Dendritic cell treated with granulocyte-macrophage colony-stimulating factor and Interleukin-4, amounts not matched to agents 40 ng/mL and 50 ng/mL, for 4 days (primary cell): Measurements from ENCODE around the gene MRPS2.
A peak's percentile ranks its signal among the peaks of the same experiment; 100 is the strongest.

Source experiments
- H3K27ac Mint-ChIP-seq: one replicate; pipeline ENCODE4 v1.8.0; 2022; ENCODE audit warnings: mild to moderate bottlenecking, mixed read lengths
- H3K27me3 Mint-ChIP-seq: one replicate; pipeline ENCODE4 v1.8.0; 2022; ENCODE audit warnings: mild to moderate bottlenecking, mixed read lengths
- H3K36me3 Mint-ChIP-seq: one replicate; pipeline ENCODE4 v1.8.0; 2022; ENCODE audit warnings: low read depth, mixed read lengths
- H3K4me1 Mint-ChIP-seq: one replicate; pipeline ENCODE4 v1.8.0; 2022; ENCODE audit warnings: low read depth, mixed read lengths
- H3K4me3 Mint-ChIP-seq: one replicate; pipeline ENCODE4 v1.8.0; 2022; ENCODE audit warnings: mild to moderate bottlenecking, moderate library complexity, mixed read lengths
- H3K9me3 Mint-ChIP-seq: one replicate; pipeline ENCODE4 v1.8.0; 2022; ENCODE audit warnings: mixed read lengths
- intact Hi-C: fragments of 100-400 bp; cut with micrococcal nuclease; formaldehyde crosslinking; loops from one replicate; pipeline ENCODE4 v1.15.0; 2022

The MRPS2 gene

DNA sequence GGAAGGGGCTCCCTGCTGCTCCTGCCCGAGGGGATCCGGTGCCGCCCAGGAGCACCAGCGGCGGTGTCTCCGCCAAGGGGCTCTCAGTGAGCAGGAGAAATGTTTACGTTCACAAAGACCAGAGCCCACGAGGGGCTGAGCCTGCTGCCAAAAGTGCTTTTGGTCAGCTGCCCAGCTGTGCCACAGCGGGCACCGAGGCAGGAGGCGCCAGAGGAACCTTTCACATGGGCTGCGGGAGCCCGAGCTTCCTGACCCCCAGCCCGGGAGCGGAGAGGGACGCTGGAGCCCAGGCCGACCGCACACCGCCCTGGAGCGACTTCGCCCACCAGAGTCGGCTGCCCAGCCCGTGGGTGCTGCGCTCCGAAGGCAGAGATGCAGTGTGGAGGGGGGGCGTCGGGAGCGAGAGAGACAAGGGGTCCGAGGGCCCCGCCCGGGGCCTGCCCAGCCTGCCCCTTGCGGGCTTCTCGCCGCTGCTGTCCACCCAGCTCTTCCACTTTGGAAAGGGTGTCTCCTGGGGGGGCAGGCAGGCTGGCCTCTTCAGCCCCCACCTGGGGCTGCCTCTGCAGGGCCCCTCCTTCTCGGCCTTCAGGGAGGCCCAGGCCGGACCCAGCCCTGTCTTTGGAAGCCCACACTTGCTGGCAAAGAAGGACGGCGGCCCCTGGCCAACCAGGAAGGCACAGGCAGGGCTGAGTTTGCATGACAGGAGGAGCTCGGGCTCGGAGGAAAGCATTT, 13.0 kb upstream of the MRPS2 start:
- Mint-ChIP-seq H3K9me3 (no peaks in the 10 kb centered on the region), H3K27ac (no peak overlapping the region), H3K36me3 (peaks cover 78% of the 10 kb centered on the region), H3K4me3 (no peak overlapping the region), H3K4me1 (no peaks in the 10 kb centered on the region), H3K27me3 (no peaks in the 10 kb centered on the region)
- intact Hi-C loops: no loop called here

DNA sequence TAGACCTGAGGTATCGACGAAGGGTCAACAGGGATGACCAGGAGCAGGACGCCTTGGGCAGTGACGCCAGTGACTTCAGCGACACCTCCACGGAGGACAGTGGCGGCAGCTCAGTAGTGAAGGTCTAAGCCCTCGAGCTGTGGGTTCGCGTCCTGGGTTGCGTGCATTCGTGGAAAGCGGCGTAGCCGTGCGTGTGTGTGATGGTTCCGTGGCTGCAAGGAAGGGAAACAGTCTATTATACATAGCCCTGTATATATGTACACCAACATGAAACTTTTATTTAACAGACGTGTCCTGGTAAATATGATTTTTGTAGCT, 12.5 kb upstream of the MRPS2 start:
- Mint-ChIP-seq H3K27me3 (no peaks in the 10 kb centered on the region), H3K4me1 (no peaks in the 10 kb centered on the region)

DNA sequence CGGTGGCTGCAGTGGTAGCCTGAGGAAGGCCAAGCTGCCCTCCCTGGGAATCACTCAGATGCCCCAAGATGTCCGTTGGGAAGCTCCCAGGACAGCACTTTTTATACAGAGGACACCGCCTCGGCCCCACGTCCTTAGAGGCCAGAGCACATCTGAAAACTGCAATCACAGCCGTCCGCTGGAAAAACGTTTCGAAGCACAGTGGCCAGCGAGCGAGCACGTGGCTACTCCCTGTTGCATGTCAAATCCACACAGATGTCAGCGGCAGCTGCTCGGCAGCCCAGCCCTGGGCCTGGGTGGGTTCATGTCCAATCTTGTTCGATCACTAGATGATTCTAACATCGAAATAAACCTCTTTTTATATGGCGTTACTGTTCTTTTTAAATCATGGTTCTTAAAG, 12.0 kb upstream of the MRPS2 start:
- Mint-ChIP-seq H3K4me3 (no peak overlapping the region), H3K36me3 (peaks cover 70% of the 10 kb centered on the region), H3K4me1 (no peaks in the 10 kb centered on the region), H3K27me3 (no peaks in the 10 kb centered on the region), H3K9me3 (no peaks in the 10 kb centered on the region), H3K27ac (no peak overlapping the region)
- intact Hi-C loops: no loop called here

More for the DNA sequence above, 12.5 kb upstream of the MRPS2 start:
- Mint-ChIP-seq H3K4me3 (no peak overlapping the region), H3K27ac (no peak overlapping the region), H3K9me3 (no peaks in the 10 kb centered on the region), H3K36me3 (peaks cover 76% of the 10 kb centered on the region)
- intact Hi-C loops: no loop called here

DNA sequence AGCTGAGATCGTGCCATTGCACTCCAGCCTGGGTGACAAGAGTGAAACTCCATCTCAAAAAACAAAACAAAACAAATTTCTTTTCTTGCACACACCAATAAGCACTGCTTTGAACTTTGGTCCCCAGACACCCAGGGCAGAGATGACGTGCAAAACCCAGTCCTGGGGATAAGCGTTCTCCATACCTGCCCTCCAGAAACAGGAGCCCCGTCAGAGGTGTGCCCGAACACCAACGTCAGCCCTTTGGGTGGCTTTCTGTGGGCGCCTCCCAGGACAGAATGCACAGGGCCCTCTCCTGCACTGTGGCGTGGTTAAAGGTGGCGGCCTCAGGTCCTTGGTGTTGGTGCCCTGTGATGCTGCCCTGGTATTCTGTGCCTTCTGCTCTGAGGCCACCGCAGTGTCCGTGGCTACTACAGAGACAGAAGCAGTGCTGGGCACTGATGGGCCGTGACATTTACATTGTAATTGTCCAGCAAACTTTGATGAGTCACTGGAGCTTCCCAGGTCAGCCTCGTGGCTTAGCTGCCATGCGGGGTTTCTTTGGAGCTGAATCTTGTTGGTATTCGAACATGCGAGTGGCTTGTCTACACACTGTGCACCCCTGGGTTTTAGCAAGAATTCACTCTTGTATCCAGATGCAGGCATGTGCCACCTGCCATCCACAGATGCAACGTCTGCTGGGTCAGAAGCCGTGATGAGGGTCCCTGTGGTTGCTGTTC, 11.1 kb upstream of the MRPS2 start:
- H3K9me3 Mint-ChIP-seq: no peaks in the 10 kb centered on the region
- H3K27me3 Mint-ChIP-seq: no peaks in the 10 kb centered on the region
- no peak overlapping the region for H3K27ac Mint-ChIP-seq

DNA sequence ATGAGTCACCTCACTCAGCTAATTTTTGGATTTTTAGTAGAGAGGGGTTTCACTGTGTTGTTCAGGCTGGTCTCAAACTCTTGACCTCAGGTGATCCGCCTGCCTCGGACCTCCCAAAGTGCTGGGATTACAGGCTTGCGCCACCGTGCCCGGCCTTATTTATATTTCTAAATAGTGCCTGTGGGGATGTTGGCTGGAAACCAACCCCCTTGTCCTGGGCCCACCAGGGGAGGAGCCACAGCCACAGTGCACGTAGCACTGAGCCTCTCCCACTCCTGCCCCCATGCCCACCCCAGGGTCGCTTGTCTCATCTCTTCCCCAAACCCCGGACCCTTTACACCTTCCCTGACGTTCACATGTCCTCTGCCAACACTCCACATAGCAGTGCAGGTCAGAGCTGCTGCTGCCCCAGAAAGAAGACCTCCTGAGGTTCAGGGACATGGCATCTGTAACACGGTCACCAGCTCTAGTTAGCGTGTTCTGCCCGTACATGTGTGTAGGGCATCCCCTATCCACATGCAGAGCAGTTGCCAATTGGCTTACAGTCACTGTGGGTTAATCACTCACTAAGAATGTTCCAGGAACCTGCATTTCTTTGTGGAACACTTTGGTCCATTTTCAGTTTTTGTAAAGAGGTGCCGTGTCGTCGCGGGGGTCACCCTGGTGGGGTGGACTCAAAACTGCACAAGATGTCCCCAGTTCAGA, 10.2 kb upstream of the MRPS2 start:
- Mint-ChIP-seq H3K27ac (no peak overlapping the region), H3K27me3 (no peaks in the 10 kb centered on the region), H3K4me3 (no peak overlapping the region), H3K36me3 (peaks cover 52% of the 10 kb centered on the region), H3K9me3 (no peaks in the 10 kb centered on the region), H3K4me1 (no peaks in the 10 kb centered on the region)
- intact Hi-C loops: no loop called here

More for the DNA sequence above, 11.1 kb upstream of the MRPS2 start:
- no peaks in the 10 kb centered on the region for H3K4me1 Mint-ChIP-seq
- no peak overlapping the region for H3K4me3 Mint-ChIP-seq
- peaks cover 62% of the 10 kb centered on the region for H3K36me3 Mint-ChIP-seq
- intact Hi-C loops: no loop called here

DNA sequence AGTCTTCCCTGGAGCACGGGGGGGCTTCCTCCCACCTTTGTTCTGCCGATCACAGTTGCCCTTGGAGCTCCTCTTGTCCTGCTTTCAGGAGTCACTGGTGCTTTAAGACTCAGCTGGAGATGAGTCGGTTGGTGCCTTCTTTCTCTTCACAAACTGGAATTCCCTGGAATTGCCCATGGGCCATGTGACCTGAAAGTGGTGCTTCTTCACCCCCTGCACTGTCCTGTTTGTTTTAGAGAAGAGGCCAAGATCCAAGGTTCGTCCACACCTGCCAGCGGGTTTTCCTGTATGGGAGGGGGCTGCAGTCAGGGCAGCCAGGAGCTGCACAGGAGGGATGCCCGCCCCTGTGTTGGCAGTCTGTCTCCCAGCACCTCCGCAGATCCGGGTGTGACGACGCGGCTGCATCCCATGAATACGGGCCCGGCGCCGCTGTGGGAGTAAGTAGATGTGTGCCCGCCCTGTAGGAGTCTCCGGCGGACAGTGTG, 9.5 kb upstream of the MRPS2 start:
- no peaks in the 10 kb centered on the region for H3K4me1 Mint-ChIP-seq
- H3K27me3 Mint-ChIP-seq: no peaks in the 10 kb centered on the region
- intact Hi-C loops: no loop called here
- H3K4me3 Mint-ChIP-seq: no peak overlapping the region
- H3K27ac Mint-ChIP-seq: no peak overlapping the region
- no peaks in the 10 kb centered on the region for H3K9me3 Mint-ChIP-seq
- H3K36me3 Mint-ChIP-seq: peaks cover 45% of the 10 kb centered on the region

DNA sequence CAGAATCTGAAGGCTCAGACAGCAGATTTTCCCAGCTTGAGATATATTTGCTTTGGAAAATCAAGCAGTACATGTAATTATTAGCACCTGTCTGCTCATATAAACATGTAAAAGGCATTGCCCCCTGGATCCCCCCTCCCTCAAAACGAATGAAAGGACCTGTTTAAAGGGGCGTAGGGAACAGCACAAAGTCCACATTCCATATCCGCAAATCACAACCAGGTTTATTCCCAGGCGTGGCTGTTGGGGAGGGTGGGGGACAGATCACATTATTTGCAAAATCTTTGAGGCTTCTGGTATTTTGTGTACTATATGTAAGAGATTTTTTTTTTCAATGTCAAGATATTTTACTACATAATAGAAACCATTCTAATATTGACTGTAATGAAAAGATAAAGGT, 8.7 kb upstream of the MRPS2 start:
- no peak overlapping the region for H3K27ac Mint-ChIP-seq
- H3K4me1 Mint-ChIP-seq: no peaks in the 10 kb centered on the region
- intact Hi-C loops: no loop called here

DNA sequence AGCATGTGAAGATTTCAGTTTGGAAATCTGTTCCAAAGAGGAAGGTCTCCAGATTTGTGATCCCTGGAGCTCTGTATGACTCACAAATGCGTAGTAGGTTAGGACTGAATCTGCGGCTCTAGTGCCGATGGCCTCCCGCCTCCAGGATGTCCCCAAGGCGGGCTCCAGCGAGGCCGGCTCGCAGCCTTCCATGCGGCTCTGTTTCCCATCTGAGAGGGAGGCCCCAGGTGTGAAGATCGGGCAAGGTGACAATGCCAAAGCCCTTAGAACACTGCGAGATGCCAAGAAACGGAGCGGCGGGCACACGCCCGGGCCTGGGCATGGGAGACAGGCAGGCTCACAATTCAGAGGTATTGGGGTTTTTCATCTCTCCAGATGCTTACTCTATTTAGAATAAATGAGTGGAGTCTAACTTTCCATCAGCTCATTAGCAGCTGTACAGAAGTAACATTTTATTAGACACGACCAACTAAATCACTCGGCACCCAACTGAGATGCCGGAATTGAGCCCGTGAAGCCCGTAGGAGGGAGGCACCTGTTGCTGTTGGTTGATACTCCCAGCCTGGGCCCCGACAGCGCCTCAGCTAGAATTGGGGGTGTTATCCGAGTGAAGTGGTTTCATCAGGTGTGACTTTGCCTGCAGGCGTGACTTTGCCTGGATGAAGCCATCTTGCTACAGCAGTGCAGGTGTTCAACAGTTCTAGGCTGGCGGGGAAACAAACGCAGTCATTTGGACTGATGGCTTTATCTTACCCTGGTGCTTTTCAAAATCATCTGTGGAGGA, 7.4 kb upstream of the MRPS2 start:
- intact Hi-C loops: no loop called here
- Mint-ChIP-seq H3K9me3 (no peaks in the 10 kb centered on the region), H3K36me3 (peaks cover 25% of the 10 kb centered on the region), H3K27ac (no peak overlapping the region), H3K4me3 (no peak overlapping the region), H3K27me3 (peaks cover 10% of the 10 kb centered on the region), H3K4me1 (no peaks in the 10 kb centered on the region)

More for the DNA sequence above, 8.7 kb upstream of the MRPS2 start:
- no peaks in the 10 kb centered on the region for H3K9me3 Mint-ChIP-seq
- no peak overlapping the region for H3K4me3 Mint-ChIP-seq
- peaks cover 38% of the 10 kb centered on the region for H3K36me3 Mint-ChIP-seq
- no peaks in the 10 kb centered on the region for H3K27me3 Mint-ChIP-seq

DNA sequence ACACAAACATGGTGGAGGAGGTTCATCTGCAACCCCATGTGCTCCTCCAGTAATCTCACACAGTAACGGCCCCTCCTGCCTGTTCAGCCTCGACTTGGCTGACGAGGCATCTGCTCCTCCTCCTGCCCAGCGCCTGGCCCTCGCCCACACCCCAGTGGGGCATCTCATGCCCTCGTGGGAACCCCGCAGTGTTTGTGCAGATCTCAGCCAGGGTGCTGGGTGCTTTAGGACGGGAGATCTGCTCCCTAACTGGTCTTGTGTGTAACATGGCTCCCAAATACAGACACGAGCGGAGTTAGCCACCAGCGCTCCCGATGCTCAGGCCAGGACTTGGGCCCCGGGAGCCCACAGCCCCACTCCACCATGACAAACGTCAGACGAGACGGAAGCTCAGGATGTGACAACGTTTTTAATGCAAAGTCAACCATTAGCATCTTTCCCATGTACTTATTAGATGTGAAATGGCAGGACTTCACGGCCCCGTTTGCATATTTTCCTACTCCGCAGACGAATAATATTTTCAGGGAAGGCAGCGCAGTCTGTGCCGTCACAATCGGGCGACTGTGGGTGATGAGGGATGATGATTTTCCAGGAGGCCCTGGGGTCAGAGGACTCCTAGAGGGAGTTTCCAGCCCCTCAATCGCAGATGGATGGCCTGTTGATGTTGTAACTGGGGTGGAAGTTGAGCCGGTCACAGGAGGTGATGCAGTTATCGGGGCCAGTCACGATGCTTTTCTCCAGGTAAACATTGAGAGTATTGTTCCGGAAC, 5.5 kb upstream of the MRPS2 start:
- peaks cover 20% of the 10 kb centered on the region for H3K27me3 Mint-ChIP-seq
- no peak overlapping the region for H3K4me3 Mint-ChIP-seq
- intact Hi-C loops: no loop called here
- no peak overlapping the region for H3K27ac Mint-ChIP-seq
- H3K36me3 Mint-ChIP-seq: peaks cover 10% of the 10 kb centered on the region
- peaks cover 4% of the 10 kb centered on the region for H3K4me1 Mint-ChIP-seq
- H3K9me3 Mint-ChIP-seq: no peaks in the 10 kb centered on the region

DNA sequence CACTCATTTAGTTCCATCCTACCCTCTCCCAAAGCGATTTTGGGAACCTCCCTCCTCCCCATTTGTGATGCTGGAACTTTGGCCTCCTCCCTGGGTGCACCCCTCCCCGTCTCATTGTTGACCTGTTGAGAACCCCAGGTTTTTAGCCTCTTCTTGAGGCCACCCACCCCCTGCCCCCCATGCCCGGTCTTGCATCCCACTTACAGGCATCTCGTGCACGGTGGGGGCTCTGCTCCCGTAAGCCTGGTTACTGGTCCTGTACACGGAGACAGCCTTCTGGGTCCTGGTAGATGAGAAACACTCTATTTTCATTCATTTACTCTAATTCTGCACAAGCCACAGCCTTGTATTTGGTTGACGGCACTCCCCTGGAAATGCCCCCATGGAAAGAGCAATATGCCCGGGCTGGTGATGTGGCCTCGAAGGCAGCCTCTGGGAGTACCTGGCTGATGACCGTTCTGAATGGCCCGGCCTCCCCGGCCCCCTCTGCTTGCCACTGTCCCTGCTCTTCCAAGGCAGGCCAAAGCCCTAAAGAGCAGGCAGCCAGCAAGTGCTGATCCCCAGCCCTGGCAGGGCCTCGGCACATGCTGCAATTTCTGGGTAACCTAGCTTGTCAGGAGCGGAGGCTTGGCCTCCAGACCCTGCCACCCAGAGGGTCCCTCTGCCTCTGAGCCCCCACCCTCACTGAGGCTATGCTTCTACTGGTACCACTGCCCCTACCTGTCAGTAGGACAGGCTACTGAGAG, 1.9 kb upstream of the MRPS2 start:
- peaks cover 20% of the 10 kb centered on the region for H3K27me3 Mint-ChIP-seq
- intact Hi-C loops: no loop called here
- peaks cover 25% of the 10 kb centered on the region for H3K4me1 Mint-ChIP-seq
- H3K4me3 Mint-ChIP-seq: no peak overlapping the region
- peaks cover 30% of the 10 kb centered on the region for H3K36me3 Mint-ChIP-seq
- no peaks in the 10 kb centered on the region for H3K9me3 Mint-ChIP-seq
- H3K27ac Mint-ChIP-seq: no peak overlapping the region

DNA sequence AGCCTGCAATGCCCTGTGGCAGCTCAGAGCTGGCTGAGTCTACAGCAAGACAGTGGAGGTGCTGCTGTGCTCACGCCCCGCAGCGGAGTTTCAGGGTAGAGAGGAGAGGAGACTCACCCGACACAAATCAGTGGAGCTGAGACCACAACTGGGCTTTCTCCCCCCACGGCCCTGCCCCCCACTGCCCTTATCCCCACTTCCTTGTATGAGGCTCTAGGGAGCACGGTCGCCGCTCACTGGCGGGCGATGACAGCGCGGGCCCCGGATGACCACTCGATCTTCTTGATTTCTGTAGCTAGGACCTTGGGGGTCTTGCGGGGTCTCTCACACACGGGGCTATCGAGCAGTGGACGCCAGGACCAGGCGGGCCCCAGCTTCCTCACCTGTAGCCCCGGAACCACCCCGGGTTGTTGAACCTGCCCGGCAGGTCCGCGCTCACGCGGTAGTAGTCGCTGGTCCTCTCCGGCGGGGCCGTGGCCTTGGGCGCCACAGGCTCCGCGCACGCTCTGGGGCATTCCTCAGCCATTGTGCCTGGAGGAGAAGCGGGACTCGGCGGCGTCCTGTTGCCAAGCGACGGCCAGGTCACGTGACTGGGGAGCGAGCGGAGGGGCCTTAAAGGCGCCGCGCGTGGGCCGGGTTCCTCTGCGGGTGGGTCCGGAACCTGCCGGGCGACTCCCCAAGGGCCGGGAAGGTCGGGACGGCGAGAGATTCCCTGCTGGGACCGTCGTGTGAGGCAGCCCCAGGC, 984 bp upstream of the MRPS2 start:
- H3K9me3 Mint-ChIP-seq: no peaks in the 10 kb centered on the region
- peaks cover 39% of the 10 kb centered on the region for H3K36me3 Mint-ChIP-seq
- intact Hi-C loops: no loop called here
- peaks cover 31% of the 10 kb centered on the region for H3K4me1 Mint-ChIP-seq
- H3K27ac Mint-ChIP-seq: peak overlapping the region; percentile 92
- peaks cover 20% of the 10 kb centered on the region for H3K27me3 Mint-ChIP-seq
- H3K4me3 Mint-ChIP-seq: peak overlapping the region; percentile 98

DNA sequence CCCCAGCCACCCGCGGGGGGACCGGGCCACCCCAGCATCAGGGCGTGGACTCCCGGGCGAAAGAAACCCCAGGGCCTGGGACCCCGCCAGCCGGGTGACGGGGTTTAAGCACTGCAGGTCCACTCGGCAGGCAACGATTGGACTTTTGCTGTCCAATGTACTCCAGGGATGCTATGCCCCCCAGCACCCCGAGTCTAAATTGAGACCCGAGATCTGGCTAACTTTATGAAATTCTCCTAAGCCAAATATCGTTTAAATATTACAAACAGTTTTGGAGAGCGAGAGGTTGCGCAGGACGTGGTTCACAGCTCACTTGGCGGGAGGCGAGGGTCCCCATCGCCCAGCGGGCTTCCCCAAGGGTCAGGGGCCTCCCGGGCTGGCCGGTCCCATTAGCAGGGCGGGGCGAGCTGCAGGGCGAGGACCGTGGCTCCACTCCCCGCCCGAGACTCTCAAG, 384 bp upstream of the MRPS2 start:
- Mint-ChIP-seq H3K4me3 (peak overlapping the region; percentile 98), H3K27me3 (peaks cover 20% of the 10 kb centered on the region), H3K27ac (peak overlapping the region; percentile 92), H3K4me1 (peaks cover 33% of the 10 kb centered on the region), H3K36me3 (peaks cover 45% of the 10 kb centered on the region), H3K9me3 (no peaks in the 10 kb centered on the region)
- intact Hi-C loops: no loop called here
